Sigmoid colon (tissue), 7 donors: Measurements from ENCODE around the gene KCTD3. TPM values are rescaled to one million over a fixed set of nuclear protein-coding genes. Genes with fewer than 3 reads are reported as not detected.

Experiments
- DNase-seq: peaks from one replicate; pipeline ENCODE4 v3.0.0-alpha.2; 2019
- H3K27ac ChIP-seq, 4 donors: fragments of 200-600 bp; sonication (generic); one replicate each; pipeline ENCODE4 v1.5.1; 2016 to 2019; ENCODE audit warnings: mild to moderate bottlenecking in 1 of 4
- H3K27me3 ChIP-seq, 3 donors: fragments of 200-600 bp; sonication (generic); one replicate each; pipeline ENCODE4 v1.5.1; 2019; ENCODE audit warnings: mild to moderate bottlenecking in 1 of 3
- H3K36me3 ChIP-seq, 4 donors: fragments of 200-600 bp; sonication (generic); one replicate each; pipeline ENCODE4 v1.5.1; 2016 to 2019
- H3K4me1 ChIP-seq, 4 donors: fragments of 200-600 bp; sonication (generic); one replicate each; pipeline ENCODE4 v1.5.1; 2017 to 2019
- H3K4me3 ChIP-seq, 4 donors: fragments of 200-600 bp; sonication (generic); one replicate each; pipeline ENCODE4 v1.5.1; 2017 to 2019; ENCODE audit warnings: mild to moderate bottlenecking in 2 of 4, moderate library complexity in 1 of 4
- H3K9me3 ChIP-seq, 4 donors: fragments of 200-600 bp in 3 of 4; sonication (generic) in 3 of 4; one replicate each; pipeline versions ENCODE4 v1.5.1 to v1.6.1; 2013 to 2019
- CTCF ChIP-seq, 4 experiments: fragments of 450-650 bp in 3 of 4; fragments of 200-600 bp in 1 of 4; IDR thresholded peaks; one replicate each; pipeline ENCODE4 v1.5.1; 2016 to 2019; ENCODE audit warnings: antibody characterized with exemption in 4 of 4, mild to moderate bottlenecking in 3 of 4, moderate library complexity in 2 of 4
- EP300 ChIP-seq, 4 donors: sonication (generic); formaldehyde crosslinking; IDR thresholded peaks; one replicate each; pipeline ENCODE4 v1.6.1; 2017; ENCODE audit warnings: antibody characterized with exemption in 4 of 4
- POLR2A ChIP-seq, 2 donors: fragments of 450-650 bp; IDR thresholded peaks; one replicate each; pipeline ENCODE4 v1.6.1; 2016; ENCODE audit warnings: antibody characterized with exemption in 2 of 2, mild to moderate bottlenecking in 2 of 2, moderate library complexity in 2 of 2
- POLR2AphosphoS5 ChIP-seq, 4 donors: sonication (generic); formaldehyde crosslinking; IDR thresholded peaks; one replicate each; pipeline ENCODE4 v1.6.1; 2017; ENCODE audit warnings: antibody characterized with exemption in 4 of 4
- WGBS, 2 donors: extraction: QIAGEN DNeasy Blood & Tissue Kit; methylation state at CpG; one replicate each; pipeline ENCODE4 v1.1.7; 2013; 5-methylcytosine and 5-hydroxymethylcytosine counted together
- intact Hi-C: fragments of 100-400 bp; cut with DNase I; formaldehyde crosslinking; loops from one replicate; pipeline ENCODE4 v1.15.1; 2023
- polyA plus RNA-seq, 3 donors: library from polyadenylated mRNA; stranded (reverse); fragments of 200-250 nt; gene quantifications; one replicate each; pipeline ENCODE4 v1.2.3, GENCODE V29; 2013
- total RNA-seq, 4 donors: library from RNA; depleted of rRNA; stranded (reverse); fragments of >200 nt; gene quantifications; one replicate each; pipeline ENCODE4 v1.1.0, GENCODE V29; 2016
- donor health status: healthy with polysubstance abuse.
- donor health status: Bipolar disorder and iron deficiency.
- donor health status: healthy.

KCTD3 gene
- total and polyA plus RNA-seq, 7 donors = 17.6 to 136 (median 93.0) TPM

GRCh38 chr1:215529571-215529970 is 37.5 kb upstream of the KCTD3 start:
- Histone ChIP-seq H3K36me3 (no peaks in the 10 kb centered on the region), H3K4me3 (no peak overlapping the region), H3K4me1 (no peaks in the 10 kb centered on the region), H3K27me3 (no peaks in the 10 kb centered on the region), H3K27ac (no peak overlapping the region), H3K9me3 (no peaks in the 10 kb centered on the region)
- WGBS, 2 donors = 76 to 85% methylated on average over 2 of the region's 2 CpGs
- intact Hi-C loops = loop anchor here (10.0 kb wide), 1 partner anchor 1195 kb away; no protein-coding TSS in a partner anchor
- TF ChIP-seq CTCF (IDR thresholded peaks at IDR 0.05) = no peak
- TF ChIP-seq POLR2A (IDR thresholded peaks at IDR 0.05) = no peak
- no peak for TF ChIP-seq POLR2AphosphoS5 (IDR thresholded peaks at IDR 0.05)
- TF ChIP-seq EP300 (IDR thresholded peaks at IDR 0.05) = no peak
- DNase-seq = no peak

GRCh38 chr1:215530401-215530984 is 36.6 kb upstream of the KCTD3 start:
- H3K4me1 ChIP-seq = no peaks in the 10 kb centered on the region
- TF ChIP-seq POLR2AphosphoS5 (IDR thresholded peaks at IDR 0.05) (no peak), POLR2A (IDR thresholded peaks at IDR 0.05) (no peak), EP300 (IDR thresholded peaks at IDR 0.05) (no peak), CTCF (IDR thresholded peaks at IDR 0.05) (no peak)
- no peaks in the 10 kb centered on the region for H3K27me3 ChIP-seq
- no peaks in the 10 kb centered on the region for H3K36me3 ChIP-seq
- 83 to 85% methylated on average over 5 of the region's 5 CpGs for WGBS, 2 donors
- H3K4me3 ChIP-seq = no peak overlapping the region
- no peak overlapping the region for H3K27ac ChIP-seq
- intact Hi-C loops = no loop called here
- no peaks in the 10 kb centered on the region for H3K9me3 ChIP-seq
- DNase-seq = no peak

- Histone ChIP-seq H3K9me3 (no peaks in the 10 kb centered on the region), H3K4me3 (no peak overlapping the region), H3K36me3 (no peaks in the 10 kb centered on the region), H3K27ac (peak overlapping the region in 3 of 4 donors; percentile 60 to 72 (median 66)), H3K27me3 (no peaks in the 10 kb centered on the region), H3K4me1 (peaks cover 0 to 49% (median 26%) of the 10 kb centered on the region in 4 donors)
- 62 to 66% methylated on average over 5 of the region's 5 CpGs for WGBS, 2 donors
- DNase-seq = peak; percentile 80
- intact Hi-C loops = no loop called here
- TF ChIP-seq EP300 (IDR thresholded peaks at IDR 0.05) (no peak), POLR2AphosphoS5 (IDR thresholded peaks at IDR 0.05) (peak in 3 of 4 donors; percentile 33 to 77 (median 68)), POLR2A (IDR thresholded peaks at IDR 0.05) (no peak)
Measured at GRCh38 chr1:215539803-215540570, 27.1 kb upstream of the KCTD3 start.

- intact Hi-C loops = no loop called here
- TF ChIP-seq CTCF (IDR thresholded peaks at IDR 0.05) (no peak), POLR2A (IDR thresholded peaks at IDR 0.05) (no peak), POLR2AphosphoS5 (IDR thresholded peaks at IDR 0.05) (no peak)
- no peak for DNase-seq
- H3K4me1 ChIP-seq = peaks cover 0 to 72% (median 30%) of the 10 kb centered on the region in 4 donors
- no peaks in the 10 kb centered on the region for H3K36me3 ChIP-seq
- H3K9me3 ChIP-seq = no peaks in the 10 kb centered on the region
- no peak overlapping the region for H3K4me3 ChIP-seq
- WGBS, 2 donors = 68 to 85% methylated on average over 1 of the region's 1 CpG
- no peaks in the 10 kb centered on the region for H3K27me3 ChIP-seq
- peak overlapping the region in 2 of 4 donors; percentile 58 to 71 for H3K27ac ChIP-seq
Measured at GRCh38 chr1:215542301-215542700, 24.8 kb upstream of the KCTD3 start.

GRCh38 chr1:215543191-215543606 is 23.9 kb upstream of the KCTD3 start:
- Histone ChIP-seq H3K27ac (peak overlapping the region in 3 of 4 donors; percentile 7 to 71 (median 58)), H3K4me3 (no peak overlapping the region), H3K36me3 (no peaks in the 10 kb centered on the region), H3K9me3 (no peaks in the 10 kb centered on the region), H3K4me1 (peaks cover 0 to 80% (median 34%) of the 10 kb centered on the region in 4 donors), H3K27me3 (no peaks in the 10 kb centered on the region)
- TF ChIP-seq POLR2A (IDR thresholded peaks at IDR 0.05) (no peak), POLR2AphosphoS5 (IDR thresholded peaks at IDR 0.05) (no peak), CTCF (IDR thresholded peaks at IDR 0.05) (no peak), EP300 (IDR thresholded peaks at IDR 0.05) (no peak)
- no peak for DNase-seq
- WGBS, 2 donors = 68% methylated on average over 2 of the region's 2 CpGs
- intact Hi-C loops = no loop called here
